ENCODE results near the gene AQP3.
"Not testable (repeated sequence)": the region's sequence is repeated elsewhere in the genome, so short reads cannot be mapped to it uniquely, and the experiment has no call there.

Gene AQP3

GRCh38 chr9:33446946-33447798 is at the start of gene AQP3:
Gene AQP3, minus strand, starts transcription at chr9:33447593. Its CDS starts 63 bp downstream, at chr9:33447530.
- peak; percentile 24 to 34 for DNase-seq

GRCh38 chr9:33493819-33494218 is 46.4 kb upstream of the AQP3 start:
- not testable (repeated sequence) for DNase-seq

GRCh38 chr9:33489066-33489465 is 41.7 kb upstream of the AQP3 start:
- DNase-seq, result no peak

GRCh38 chr9:33485312-33485711 is 37.9 kb upstream of the AQP3 start:
- DNase-seq, result not testable (repeated sequence)

- DNase-seq, result no peak
Observed at GRCh38 chr9:33480976-33481375, 33.6 kb upstream of the AQP3 start.

- DNase-seq, result no peak
Observed at GRCh38 chr9:33480106-33480505, 32.7 kb upstream of the AQP3 start.

- DNase-seq, result no peak
Observed at GRCh38 chr9:33476503-33476902, 29.1 kb upstream of the AQP3 start.

GRCh38 chr9:33475357-33475756 is 28.0 kb upstream of the AQP3 start:
- DNase-seq, result no peak

GRCh38 chr9:33473643-33474352 is 26.4 kb upstream of the AQP3 start, which contains the start of gene NOL6:
Gene NOL6, minus strand, starts transcription at chr9:33473924. Its CDS starts 82 bp downstream, at chr9:33473842.
- DNase-seq, result peak; percentile 99

GRCh38 chr9:33472881-33473615 is 25.7 kb upstream of the AQP3 start:
- DNase-seq, result no peak

- DNase-seq, result no peak
Observed at GRCh38 chr9:33472171-33472880, 24.9 kb upstream of the AQP3 start.

- DNase-seq, result no peak
Observed at GRCh38 chr9:33471361-33471760, 24.0 kb upstream of the AQP3 start.

- DNase-seq, result no peak
Observed at GRCh38 chr9:33469891-33470290, 22.5 kb upstream of the AQP3 start.

- DNase-seq, result no peak
Observed at GRCh38 chr9:33468797-33469621, 21.6 kb upstream of the AQP3 start.

- no peak for DNase-seq
Observed at GRCh38 chr9:33468215-33468730, 20.9 kb upstream of the AQP3 start.

- DNase-seq, result no peak
Observed at GRCh38 chr9:33467526-33467925, 20.1 kb upstream of the AQP3 start.

- DNase-seq, result peak in 1 of 2 experiments; percentile 31
Observed at GRCh38 chr9:33466565-33467495, 19.4 kb upstream of the AQP3 start.

- no peak for DNase-seq
Observed at GRCh38 chr9:33465596-33466564, 18.5 kb upstream of the AQP3 start.

GRCh38 chr9:33465096-33465495 is 17.7 kb upstream of the AQP3 start:
- no peak for DNase-seq

All from NCI-H1930 (cell line).